Fibroblast of lung (primary cell): Measurements from ENCODE around the gene SERPINB7. TPM values are rescaled to one million over a fixed set of nuclear protein-coding genes. Genes with fewer than 3 reads are reported as not detected.

ENCODE experiments used
- DNase-seq, 2 donors: peaks; one replicate each; pipeline versions ENCODE4 v3.0.0 to v3.0.0-alpha.2; 2010; ENCODE audit warnings: low read depth in 2 of 2
- H2AFZ ChIP-seq: 2 replicates; pipeline ENCODE4 v1.5.1; 2012; ENCODE audit warnings: low read length, control low read depth, inconsistent platforms
- H3K27ac ChIP-seq: 2 replicates; pipeline ENCODE4 v1.5.1; 2011; ENCODE audit warnings: low read length, control low read depth; ENCODE audit not compliant: insufficient read depth
- H3K27me3 ChIP-seq: 2 replicates; pipeline ENCODE4 v1.5.1; 2011; ENCODE audit warnings: mild to moderate bottlenecking, low read length; ENCODE audit not compliant: control insufficient read depth, insufficient read depth
- H3K36me3 ChIP-seq: 2 replicates; pipeline ENCODE4 v1.5.1; 2011; ENCODE audit warnings: low read length; ENCODE audit not compliant: control insufficient read depth, insufficient read depth
- H3K4me1 ChIP-seq: 2 replicates; pipeline ENCODE4 v1.5.1; 2011; ENCODE audit warnings: low read length; ENCODE audit not compliant: control insufficient read depth, insufficient read depth; ENCODE audit errors: extremely low read depth
- H3K4me2 ChIP-seq: 2 replicates; pipeline ENCODE4 v1.5.1; 2011; ENCODE audit warnings: low read length, control low read depth; ENCODE audit not compliant: insufficient read depth; ENCODE audit errors: extremely low read depth
- H3K4me3 ChIP-seq, 4 experiments: fragments of 200-600 bp in 1 of 4; sonication (generic) in 1 of 4; replicated peaks in 1 of 4; 2 replicates each; pipeline ENCODE4 v1.5.1; 2011 to 2016; ENCODE audit warnings: low read length in 4 of 4, low read depth in 3 of 4, mild to moderate bottlenecking in 3 of 4, control low read depth in 2 of 4, inconsistent platforms in 1 of 4, mixed read lengths in 1 of 4; ENCODE audit not compliant: insufficient read depth in 1 of 4; ENCODE audit errors: control extremely low read depth in 1 of 4
- H3K79me2 ChIP-seq: 2 replicates; pipeline ENCODE4 v1.5.1; 2012; ENCODE audit warnings: mild to moderate bottlenecking, low read length, inconsistent platforms; ENCODE audit not compliant: control insufficient read depth, insufficient read depth
- H3K9ac ChIP-seq: 2 replicates; pipeline ENCODE4 v1.5.1; 2011; ENCODE audit warnings: mild to moderate bottlenecking, low read length, control low read depth; ENCODE audit not compliant: insufficient read depth
- H3K9me3 ChIP-seq: 2 replicates; pipeline ENCODE4 v1.5.1; 2012; ENCODE audit warnings: low read depth, low read length; ENCODE audit not compliant: control insufficient read depth, insufficient read depth
- H4K20me1 ChIP-seq: 2 replicates; pipeline ENCODE4 v1.5.1; 2011; ENCODE audit warnings: low read length; ENCODE audit not compliant: control insufficient read depth, insufficient read depth; ENCODE audit errors: extremely low read depth
- CTCF ChIP-seq, 2 donors: IDR thresholded peaks in 1 of 2; conservative IDR thresholded peaks in 1 of 2; 1 replicate in 1 of 2; 2 replicates in 1 of 2; pipeline ENCODE4 v1.5.1; 2011 to 2012; ENCODE audit warnings: low read length in 2 of 2, control low read depth in 1 of 2, inconsistent platforms in 1 of 2, low read depth in 1 of 2, mild to moderate bottlenecking in 1 of 2
- EZH2 ChIP-seq: IDR thresholded peaks from 2 replicates; pipeline ENCODE4 v1.5.1; 2012; ENCODE audit warnings: low read length, control low read depth, mild to moderate bottlenecking; ENCODE audit errors: missing control alignments
- polyA plus RNA-seq, 2 donors: library from polyadenylated mRNA; depleted of rRNA in 1 of 2; stranded (reverse) in 1 of 2; unstranded in 1 of 2; fragments of >200 nt; gene quantifications; 2 replicates each; pipeline ENCODE4 v1.2.1, GENCODE V29; 2011 to 2012; ENCODE audit warnings: missing spikeins in 1 of 2
- total RNA-seq: library from RNA; depleted of rRNA; stranded (reverse); fragments of >200 nt; gene quantifications from 2 replicates; pipeline ENCODE4 v1.2.1, GENCODE V29; 2014

The SERPINB7 gene
- total and polyA plus RNA-seq, 2 donors (not counting 1 experiment from before 2014, with no cell fraction given) = 3.0 to 6.7 TPM

GRCh38 chr18:63836456-63836855 is 61.2 kb downstream of the SERPINB7 start:
- Histone ChIP-seq H3K9me3 (no peaks in the 10 kb centered on the region), H3K27me3 (no peaks in the 10 kb centered on the region), H3K4me2 (no peak overlapping the region), H3K9ac (no peak overlapping the region), H3K4me3 (no peak overlapping the region), H3K4me1 (peaks cover 6% of the 10 kb centered on the region), H3K27ac (no peak overlapping the region), H3K36me3 (no peaks in the 10 kb centered on the region), H2AFZ (no peak overlapping the region), H3K79me2 (no peaks in the 10 kb centered on the region), H4K20me1 (no peaks in the 10 kb centered on the region)
- TF ChIP-seq CTCF (conservative IDR thresholded peaks at IDR 0.05 in 1 of 2, IDR thresholded peaks at IDR 0.05 in 1 of 2; ENCODE audit: low read depth in 1 of 2, low read length in 2 of 2) = no peak
- TF ChIP-seq EZH2 = no peak
- no peak for DNase-seq

- H2AFZ ChIP-seq = no peak overlapping the region
- H3K4me1 ChIP-seq = peaks cover 3% of the 10 kb centered on the region
- H3K4me2 ChIP-seq = no peak overlapping the region
- no peak overlapping the region for H3K27ac ChIP-seq
- DNase-seq = no peak
- H3K9ac ChIP-seq = no peak overlapping the region
- no peaks in the 10 kb centered on the region for H4K20me1 ChIP-seq
- no peak overlapping the region for H3K4me3 ChIP-seq
- no peaks in the 10 kb centered on the region for H3K27me3 ChIP-seq
- H3K9me3 ChIP-seq = no peaks in the 10 kb centered on the region
- no peaks in the 10 kb centered on the region for H3K36me3 ChIP-seq
- no peaks in the 10 kb centered on the region for H3K79me2 ChIP-seq
- TF ChIP-seq EZH2 (no peak), CTCF (conservative IDR thresholded peaks at IDR 0.05 in 1 of 2, IDR thresholded peaks at IDR 0.05 in 1 of 2; ENCODE audit: low read depth in 1 of 2, low read length in 2 of 2) (no peak)
These were observed 62.4 kb downstream of the SERPINB7 start for GRCh38 chr18:63837590-63837989.

GRCh38 chr18:63843008-63843407 is 67.8 kb downstream of the SERPINB7 start:
- Histone ChIP-seq H3K4me2 (no peak overlapping the region), H3K9ac (no peak overlapping the region), H2AFZ (no peak overlapping the region), H3K79me2 (no peaks in the 10 kb centered on the region), H4K20me1 (no peaks in the 10 kb centered on the region), H3K4me3 (no peak overlapping the region), H3K27ac (no peak overlapping the region), H3K9me3 (no peaks in the 10 kb centered on the region), H3K4me1 (no peaks in the 10 kb centered on the region), H3K27me3 (no peaks in the 10 kb centered on the region), H3K36me3 (no peaks in the 10 kb centered on the region)
- DNase-seq = no peak
- TF ChIP-seq CTCF (conservative IDR thresholded peaks at IDR 0.05 in 1 of 2, IDR thresholded peaks at IDR 0.05 in 1 of 2; ENCODE audit: low read depth in 1 of 2, low read length in 2 of 2) (no peak), EZH2 (no peak)
